HUDEP-2 (cell line): Measurements from ENCODE around the gene HLA-DMB.
"Not testable (repeated sequence)": the region's sequence is repeated elsewhere in the genome, so short reads cannot be mapped to it uniquely, and the experiment has no call there.

Experiments used
- DNase-seq, 76 experiments: peaks; one replicate each; lab custom pipeline; 2025; ENCODE audit not compliant: unreplicated experiment in 76 of 76; lab: John Stamatoyannopoulos, UW

HLA-DMB gene

DNA sequence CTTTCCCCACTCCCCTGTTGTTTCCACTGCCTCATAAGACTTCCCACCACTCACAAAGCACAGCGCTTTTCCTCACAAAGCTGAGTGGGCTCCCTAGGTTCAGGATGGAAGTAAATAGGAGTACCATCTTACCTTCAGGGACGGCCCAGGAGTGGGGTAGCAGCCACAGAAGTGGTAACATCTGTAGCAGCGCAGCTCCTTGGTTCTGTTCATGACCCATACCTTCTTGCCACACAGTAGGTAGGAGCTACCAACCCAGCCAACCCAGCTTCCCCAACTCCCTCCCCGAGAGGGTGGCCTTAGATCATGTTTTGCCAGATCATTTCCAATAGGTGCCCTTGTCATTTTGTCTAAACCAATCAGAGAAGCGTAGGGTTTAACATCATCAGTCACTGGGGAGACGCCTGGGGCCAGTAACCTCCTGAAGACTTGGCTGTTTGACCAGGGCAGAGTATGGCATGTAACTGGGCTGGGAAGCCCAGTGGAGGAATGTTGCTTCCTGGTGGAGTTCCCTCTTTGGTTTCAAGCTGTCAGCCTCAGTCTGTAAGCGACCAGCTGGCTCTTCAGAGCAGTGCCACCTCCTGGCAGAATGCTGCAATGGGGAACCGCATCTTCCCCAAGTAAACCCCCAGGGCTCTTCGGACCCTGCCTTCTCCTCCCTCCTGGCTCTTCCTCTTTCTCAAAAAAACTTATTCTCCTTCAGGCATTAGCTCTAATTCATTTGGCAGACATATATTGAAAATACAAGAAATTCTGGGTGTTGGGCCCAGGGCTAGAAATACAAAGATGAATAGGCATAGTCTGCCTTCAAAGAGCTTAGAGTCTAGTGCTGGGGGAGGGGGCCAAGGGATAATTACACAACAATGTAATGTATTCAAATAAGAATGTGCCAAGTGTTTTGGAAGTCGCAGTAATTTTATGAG is 12.2 kb upstream of the HLA-DMB start, which contains the start of gene HLA-DMA:
TSS of gene HLA-DMA (minus strand) at position 281 of the 923 bp plus-strand sequence. CDS start at position 220, 61 bp downstream.
- DNase-seq: peak in 67 of 76 experiments; percentile 18 to 81 (median 54)

DNA sequence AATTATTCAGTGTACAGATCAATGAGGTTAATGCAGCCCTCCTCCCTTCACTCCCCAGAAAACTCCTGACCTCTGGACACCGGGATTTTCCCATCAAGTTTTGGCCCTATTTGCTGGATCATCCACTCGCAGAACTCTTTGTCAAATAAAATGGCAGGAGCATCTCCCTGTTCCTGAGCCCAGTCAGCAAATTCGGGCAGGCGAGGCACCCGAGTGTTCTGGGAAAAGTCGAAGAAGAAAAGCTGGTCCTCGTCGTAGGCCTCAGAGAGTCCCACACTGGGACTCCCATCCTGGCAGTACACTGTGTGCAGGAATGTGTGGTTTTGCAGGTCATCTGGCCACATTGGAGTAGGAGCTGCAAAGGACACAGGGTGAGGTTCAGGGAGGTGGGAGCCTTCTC is 9.6 kb upstream of the HLA-DMB start:
- DNase-seq: no peak

DNA sequence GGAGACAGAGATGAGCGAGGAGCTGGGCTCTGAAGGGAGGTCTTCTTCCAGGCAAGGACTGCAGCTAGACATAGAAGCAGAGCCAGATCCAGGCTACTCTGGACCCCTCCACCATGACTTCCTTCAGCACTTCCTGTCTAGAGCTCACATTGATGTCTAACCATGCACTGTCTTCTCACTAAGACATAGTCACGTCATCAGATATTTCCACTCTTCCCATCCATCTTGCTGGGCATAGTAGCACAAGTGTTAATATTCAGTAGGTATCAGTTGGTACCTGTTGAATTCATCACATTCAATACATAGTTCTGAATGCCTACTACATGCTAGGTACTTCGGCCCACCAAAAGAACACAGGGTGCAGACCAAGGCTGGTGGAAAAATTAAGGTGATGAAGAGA is 9.2 kb upstream of the HLA-DMB start:
- no peak for DNase-seq

DNA sequence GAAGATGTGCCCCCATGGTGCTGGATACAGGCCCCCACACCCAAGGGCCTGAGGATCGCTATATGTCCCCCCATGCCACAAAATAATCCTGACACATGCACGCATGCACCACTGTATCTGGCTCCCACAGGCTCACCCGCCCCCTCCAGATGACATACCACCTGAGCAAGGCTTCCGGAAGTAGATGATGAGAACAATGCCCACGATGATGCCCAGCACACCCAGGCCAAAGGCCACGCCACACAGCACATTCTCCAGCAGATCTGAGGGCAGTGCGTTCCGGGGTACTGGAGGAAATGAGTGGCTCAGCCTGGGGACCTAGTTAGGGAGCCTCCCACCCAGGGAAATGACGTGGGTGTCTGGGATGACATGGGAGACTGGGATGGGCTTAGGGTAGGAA is 8.3 kb upstream of the HLA-DMB start:
- no peak for DNase-seq

DNA sequence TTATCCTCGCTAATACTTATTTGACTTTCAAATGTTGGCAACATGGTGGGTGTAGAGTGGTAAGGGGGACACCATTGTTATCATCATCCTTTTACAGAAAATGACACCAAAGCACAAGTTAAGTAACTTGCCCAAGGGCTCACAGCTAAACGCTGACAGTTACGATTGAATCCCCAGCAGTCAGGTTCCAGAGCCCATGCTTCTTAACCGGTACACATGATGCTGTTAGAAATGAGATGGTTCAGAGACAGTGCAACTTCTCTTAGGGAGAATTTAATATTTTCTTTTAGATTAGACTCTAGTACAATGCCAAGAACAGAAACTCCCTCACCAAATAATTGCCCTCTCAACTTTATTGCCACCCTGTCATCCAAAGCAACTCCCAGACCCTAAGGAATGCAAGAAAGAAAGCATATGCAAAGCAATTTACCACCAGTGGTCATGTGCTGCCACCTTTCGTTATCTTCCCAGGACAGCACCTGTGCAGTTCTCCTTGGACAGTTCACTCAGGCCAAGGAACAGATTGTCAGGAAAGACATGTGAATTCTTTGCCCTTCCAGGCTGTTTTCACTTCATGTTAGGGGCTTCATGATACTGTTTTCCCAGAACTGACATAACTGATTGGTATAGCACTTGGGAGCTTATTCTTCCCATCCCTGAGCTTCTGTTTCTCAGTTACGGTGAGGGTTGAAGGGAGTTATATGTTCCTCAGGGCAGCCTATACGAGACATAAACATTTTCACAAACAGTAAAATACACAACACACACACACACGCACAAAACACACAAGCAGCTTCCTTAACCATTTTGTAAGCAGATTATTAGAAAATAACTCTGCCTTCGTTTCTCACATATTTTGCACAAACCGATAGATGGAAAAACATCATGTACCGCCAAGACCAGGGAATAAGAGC is 7.0 kb upstream of the HLA-DMB start:
- peak in 4 of 76 experiments; percentile 9 to 23 (median 20) for DNase-seq

DNA sequence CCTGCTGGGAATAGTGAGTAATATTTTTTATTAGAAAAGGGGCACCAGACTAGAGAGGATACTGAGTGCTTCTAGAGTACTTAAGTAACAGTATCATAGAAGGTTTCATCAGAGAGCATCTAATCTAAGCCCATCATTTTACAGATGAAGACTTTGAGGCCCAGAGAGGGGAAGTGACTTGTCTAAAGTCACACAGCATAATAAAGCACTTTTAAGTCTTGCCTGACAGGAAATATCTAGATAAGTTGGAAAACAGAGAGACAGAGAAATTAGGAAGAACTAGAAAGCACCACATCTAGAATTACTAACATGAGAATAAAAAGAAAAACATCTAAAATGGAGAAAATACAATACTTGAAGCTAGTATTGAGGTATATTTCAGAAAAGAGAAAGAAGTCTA is 6.1 kb upstream of the HLA-DMB start:
- no peak for DNase-seq

DNA sequence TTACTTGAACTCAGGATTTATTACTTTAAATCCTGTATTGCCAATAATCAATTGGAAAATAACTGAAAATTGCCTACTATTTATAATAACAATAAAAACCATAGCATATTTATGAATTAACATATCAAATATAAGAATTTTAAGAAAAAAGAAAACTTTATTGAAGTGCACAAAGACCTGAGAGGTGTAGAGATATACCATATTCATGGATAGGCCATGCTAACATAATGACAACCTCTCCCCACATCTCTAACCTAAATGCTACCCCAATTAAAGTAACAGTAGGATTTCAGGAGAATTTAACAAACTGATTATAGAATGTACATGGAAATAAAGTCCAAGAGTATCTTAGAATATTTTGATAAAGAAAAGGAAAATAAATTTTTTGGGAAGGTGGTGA is 5.1 kb upstream of the HLA-DMB start:
- no peak for DNase-seq

DNA sequence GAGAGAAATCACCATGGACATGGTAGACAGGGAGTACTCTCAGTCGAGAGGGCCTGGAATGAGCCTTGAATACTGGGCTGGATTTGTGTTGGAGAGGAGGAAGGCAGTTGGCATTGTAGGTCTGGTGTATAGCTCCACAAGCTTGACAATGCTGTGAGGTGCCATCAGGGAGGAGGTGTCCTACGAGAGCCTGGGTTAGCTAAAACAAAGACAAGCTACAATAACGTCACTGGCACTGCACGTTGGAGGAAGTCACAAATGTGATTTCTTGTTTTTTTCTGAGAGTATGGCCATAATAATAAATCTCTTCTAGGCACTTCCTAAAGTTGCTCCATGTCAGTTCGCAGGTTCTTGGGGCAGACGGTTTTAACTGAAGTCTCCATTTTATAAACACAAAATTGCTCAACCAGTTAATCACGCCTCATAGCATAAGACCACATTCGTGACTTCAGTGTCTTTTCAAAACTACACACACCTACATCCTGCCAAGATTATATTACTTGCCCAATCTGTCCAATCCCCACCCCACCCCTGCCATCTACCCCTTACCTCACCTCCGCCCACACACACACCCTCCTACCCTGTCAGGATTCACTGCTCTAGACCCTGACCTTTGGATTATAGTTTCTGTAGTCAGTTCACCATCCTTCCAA is 4.4 kb upstream of the HLA-DMB start:
- DNase-seq: no peak

DNA sequence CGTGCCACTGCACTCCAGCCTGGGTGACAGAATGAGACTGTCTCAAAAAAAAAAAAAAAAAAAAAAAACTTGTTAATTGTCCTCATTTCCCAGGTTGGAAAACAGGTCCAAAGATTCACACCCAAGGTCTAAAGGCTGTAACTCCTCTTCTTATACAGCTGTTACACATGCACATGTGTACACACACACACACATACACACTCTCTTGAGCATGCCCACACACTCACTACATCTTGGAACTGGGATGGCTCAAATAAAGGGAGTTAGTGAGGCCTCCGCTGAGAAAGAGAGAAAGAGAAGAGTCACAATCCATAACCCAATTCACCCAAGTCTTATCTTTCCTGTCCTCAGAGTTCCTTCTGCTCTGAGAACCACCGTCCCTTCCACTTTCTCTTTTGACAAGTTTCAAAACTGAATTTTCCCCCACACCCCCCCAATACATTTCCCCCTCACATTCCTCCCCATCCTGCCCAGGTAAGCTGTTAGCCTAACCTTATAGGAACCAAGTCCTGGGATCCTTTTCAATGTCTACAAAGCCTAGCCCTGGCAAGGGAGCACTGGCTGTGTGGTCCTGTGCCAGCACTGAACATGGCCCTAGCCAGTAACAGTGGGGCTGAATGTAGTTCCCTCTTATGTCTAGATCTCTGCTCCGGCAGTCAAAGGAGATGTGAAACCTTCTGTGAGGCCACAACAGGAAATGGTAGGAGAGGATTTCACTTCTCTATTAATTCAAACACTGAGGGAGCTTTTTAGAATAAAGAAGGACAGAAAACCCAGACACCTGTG is 3.2 kb upstream of the HLA-DMB start:
- DNase-seq: no peak

DNA sequence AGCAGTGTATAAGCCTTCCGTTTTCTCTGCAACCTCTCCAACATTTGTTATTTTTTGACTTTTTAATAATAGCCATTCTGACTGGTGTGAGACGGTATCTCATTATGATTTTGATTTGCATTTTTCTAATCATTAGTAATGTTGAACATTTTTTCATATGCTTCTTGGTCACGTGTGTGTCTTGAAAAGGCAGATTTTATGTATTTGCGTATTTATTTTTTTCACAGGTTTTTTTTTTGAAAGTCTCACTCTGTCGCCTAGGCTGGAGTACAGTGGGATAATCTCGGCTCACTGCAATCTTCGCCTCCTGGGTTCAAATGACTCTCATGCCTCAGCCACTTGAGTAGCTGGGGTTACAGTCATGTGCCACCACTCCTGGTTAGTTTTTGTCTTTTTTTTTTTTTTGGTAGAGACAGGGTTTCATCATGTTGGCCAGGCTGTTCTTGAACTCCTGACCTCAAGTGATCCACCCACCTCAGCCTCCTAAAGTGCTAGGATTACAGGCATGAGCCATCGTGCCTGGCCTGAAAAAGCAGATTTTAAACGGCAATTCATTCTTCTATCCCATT is 1.8 kb upstream of the HLA-DMB start:
- DNase-seq: not testable (repeated sequence)

DNA sequence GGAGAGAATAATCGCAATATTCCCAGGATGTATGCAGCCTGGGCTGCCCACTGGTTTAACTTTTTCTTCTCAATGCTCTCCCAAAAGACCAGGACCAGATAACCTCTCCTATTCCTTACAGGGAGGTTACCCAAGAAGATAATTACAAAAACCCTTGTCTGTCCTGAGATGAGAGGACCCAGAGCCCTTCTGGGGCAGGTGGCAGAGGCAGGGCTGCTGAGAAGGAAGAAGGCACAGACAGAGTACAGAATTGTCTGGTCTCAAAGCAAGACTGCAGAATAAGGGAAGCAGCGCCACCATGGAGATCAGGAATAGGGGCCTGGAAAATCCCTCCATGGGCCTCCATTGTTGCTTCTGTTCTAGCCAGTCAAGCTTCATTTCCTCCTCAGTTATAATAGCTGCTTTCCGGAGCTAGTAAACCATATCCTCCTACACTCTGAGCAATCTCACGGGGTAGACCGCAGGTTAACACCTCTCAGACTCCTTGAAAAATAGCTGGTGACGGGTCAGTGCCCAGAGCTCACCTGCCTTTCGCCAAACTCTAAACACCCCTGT is 463 bp upstream of the HLA-DMB start:
- no peak for DNase-seq

DNA sequence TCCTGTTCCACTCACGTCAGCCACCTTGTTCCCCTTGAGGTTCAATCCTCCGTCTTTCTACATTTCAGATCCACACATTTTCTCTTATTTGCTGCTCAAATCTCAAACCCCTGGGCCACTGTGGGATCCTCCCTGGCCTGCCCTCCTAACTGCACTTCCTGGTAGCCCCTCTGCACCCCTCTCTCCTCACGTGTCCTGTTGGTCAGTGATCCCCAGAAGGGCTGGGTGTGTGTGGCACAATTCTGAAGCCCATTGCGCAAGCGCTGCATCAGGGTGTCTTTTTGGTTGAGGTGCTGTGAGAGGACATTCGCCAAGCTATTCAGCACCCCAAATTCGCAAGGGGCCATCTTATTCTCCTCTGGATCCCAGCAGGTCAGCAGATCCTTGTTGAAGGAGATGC is 2.3 kb downstream of the HLA-DMB start:
- no peak for DNase-seq

DNA sequence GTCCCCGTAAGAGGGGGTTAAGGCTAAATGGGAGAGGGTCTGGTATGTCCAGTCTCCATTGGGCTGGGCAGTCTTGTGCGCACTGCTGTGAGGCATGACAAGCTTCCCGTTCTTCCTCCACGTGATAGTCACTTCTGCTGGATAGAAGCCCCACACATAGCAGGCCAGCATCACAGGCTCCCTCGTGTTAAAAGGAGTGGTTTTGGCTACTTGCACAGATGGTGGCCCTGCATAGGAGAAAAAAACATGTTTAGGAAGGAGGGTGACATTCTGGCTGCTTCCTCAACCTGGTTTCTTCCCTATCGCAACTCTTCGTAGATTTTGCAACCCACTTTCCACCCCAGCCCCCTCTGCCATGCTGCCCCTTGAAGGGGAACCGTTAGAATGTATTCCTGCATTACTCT is 3.6 kb downstream of the HLA-DMB start:
- no peak for DNase-seq

DNA sequence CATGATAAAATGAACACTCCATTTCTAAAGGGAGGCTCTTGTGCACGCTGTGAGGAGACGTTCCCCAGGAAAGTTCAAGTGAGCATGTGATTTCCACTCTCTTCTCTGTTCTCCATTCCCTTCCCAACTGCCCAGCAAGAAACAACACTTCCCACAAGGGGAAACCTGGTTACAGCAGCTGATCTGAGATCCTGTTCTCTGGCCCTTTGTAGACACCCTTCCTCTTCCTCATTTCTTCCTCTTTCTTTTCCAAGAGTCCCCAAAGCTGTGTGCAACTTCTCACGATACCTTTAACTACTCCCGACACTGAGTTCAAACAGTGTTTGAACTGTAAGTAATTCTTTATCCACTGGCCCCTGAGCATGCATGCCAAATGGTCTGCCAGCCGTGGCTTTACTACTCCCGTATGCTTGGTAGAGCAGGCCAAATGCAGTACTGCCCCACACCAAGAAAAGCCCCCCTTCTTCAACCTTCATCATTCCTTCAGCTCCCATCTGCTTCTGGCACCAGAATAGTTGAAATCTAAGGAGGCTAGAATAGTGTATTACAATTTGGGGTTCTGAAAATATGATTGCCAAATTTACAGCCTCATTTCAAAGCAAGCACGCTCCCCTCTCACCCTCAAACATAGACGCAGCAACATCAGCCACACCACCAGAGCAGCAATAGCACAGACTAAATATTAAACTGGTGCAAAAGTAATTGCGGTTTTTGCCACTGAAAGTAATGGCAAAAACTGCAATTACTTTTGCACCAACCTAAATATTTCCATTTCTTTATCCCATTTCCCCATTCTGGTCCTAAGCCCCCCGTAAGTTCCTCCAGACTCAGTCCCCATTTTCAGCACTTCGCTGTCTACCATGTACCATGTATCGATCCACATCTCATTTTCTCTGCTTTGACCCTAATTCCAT is 4.3 kb downstream of the HLA-DMB start:
- no peak for DNase-seq

DNA sequence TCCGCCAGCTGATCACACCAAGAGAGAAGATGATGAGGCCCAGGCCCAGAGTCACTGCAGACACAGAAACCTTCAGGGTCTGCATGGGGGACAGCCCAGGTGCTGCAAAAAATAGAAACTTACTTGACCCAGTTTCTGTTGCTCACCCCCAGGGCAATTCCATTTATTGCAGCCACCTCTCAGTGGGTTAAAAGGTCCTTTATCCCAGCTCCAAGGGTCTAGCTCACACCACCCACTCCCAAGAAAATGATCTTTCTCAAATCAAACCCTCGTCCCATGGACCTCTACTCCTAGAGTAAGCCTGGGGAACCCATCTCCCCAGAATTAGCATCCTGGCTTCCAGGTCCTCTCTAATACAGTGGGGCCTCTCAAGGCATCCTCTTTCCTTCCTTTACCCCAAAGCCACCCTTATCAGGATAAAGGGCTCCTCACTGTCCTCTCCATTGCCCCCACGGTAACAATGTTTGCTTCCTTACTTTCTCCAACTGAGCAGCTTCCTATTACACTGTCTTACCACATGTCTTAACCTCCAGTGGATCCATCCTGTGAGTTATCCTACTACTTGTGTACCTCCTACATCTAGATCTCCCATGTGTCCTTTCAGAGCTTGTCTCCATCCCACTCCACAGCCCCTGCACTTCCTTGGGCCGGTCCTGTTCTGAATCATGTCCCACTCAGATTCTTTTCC is 5.1 kb downstream of the HLA-DMB start:
- DNase-seq: no peak

DNA sequence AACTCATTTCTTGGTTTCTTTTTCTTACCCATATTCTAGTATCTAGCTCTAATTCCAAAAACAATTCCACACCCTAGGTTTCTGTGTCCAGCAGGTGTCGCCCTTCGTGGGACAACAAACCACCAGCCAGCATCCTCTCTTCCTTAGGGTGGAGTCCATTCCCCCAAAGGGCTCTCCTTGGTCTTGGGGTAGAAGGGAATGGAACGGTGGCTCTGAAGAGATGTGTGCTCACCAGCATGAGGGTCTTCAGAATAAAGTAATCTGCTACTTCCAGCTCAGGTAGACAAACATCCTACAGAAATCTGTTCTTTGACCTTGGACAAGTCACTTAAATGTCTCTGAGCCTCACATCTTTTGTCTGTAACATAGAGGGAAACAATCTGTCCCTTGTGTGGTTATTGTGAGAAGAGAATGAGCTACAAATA is 7.2 kb downstream of the HLA-DMB start:
- DNase-seq: peak in 66 of 76 experiments; percentile 10 to 83 (median 63)

DNA sequence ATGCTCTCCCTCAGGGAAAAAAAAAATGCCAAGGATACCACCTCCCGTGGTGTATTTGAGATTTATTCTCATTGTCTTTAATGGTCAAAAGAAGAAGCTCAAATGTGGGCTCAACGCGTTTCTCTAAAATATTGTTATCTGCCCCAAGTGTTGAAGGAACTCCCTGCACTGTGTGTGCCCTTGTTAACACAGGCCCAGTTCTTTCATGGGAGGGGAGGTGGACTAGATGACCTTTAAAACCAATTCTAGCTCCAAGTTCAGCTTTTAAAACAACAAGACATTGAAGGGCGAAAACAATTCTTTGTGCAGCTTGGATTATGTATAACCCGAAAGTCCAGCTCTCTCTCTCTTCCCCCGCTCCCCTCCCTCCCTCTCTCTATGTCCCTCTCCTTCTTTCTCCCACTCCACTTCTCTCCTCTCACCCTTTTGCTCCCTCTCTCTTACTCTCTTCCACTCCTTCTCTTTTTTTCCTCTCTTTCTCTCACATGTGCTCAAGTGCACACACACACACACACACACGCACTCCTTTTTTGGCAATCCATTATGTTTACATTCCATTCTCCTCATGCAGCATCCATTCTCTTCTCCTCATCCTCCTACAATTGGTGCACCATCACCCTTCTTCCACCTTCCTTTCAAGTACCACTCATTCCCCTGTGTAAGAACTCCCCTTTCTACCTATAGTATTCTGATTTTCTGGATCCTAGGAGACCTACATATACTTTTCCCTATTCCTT is 8.5 kb downstream of the HLA-DMB start:
- no peak for DNase-seq
